SK-N-SH treated with all-trans-retinoic acid at 6 μM for 48 hours (cell line): ENCODE measurements around the gene AP2A2.

ENCODE experiments used
- ATAC-seq: fragments of 200-7000 bp; cut with Tn5 transposase; 3 replicates; pipeline ENCODE4 v1.9.1; 2020; ENCODE audit warnings: mild to moderate bottlenecking, moderate library complexity
- ARNTL ChIP-seq: fragments of 450-650 bp; formaldehyde crosslinking; IDR thresholded peaks from 2 replicates; pipeline ENCODE4 v1.5.0; 2020; ENCODE audit warnings: low read depth, mild to moderate bottlenecking, moderate library complexity, borderline replicate concordance
- BACH2 ChIP-seq: fragments of 250-450 bp; sonication (Bioruptor Pico); IDR thresholded peaks from 2 replicates; pipeline ENCODE4 v1.9.0; 2021; ENCODE audit warnings: mild to moderate bottlenecking, borderline replicate concordance
- CSDC2 ChIP-seq: fragments of 250-450 bp; sonication (Bioruptor Pico); IDR thresholded peaks from 2 replicates; pipeline ENCODE4 v1.5.0; 2020; ENCODE audit warnings: mild to moderate bottlenecking, moderate library complexity
- GLIS3 ChIP-seq: fragments of 250-450 bp; sonication (Bioruptor Pico); IDR thresholded peaks from 2 replicates; pipeline ENCODE4 v1.5.0; 2020; ENCODE audit warnings: mild to moderate bottlenecking, moderate library complexity
- ISL1 ChIP-seq: fragments of 250-450 bp; sonication (Bioruptor Pico); IDR thresholded peaks from 2 replicates; pipeline ENCODE4 v2.1.2; 2022; ENCODE audit warnings: mild to moderate bottlenecking, moderate library complexity
- OSR1 ChIP-seq: fragments of 250-450 bp; sonication (Bioruptor Pico); IDR thresholded peaks from 2 replicates; pipeline ENCODE4 v1.8.0; 2022; ENCODE audit warnings: moderate library complexity, mild to moderate bottlenecking, inconsistent platforms
- PPARA ChIP-seq: fragments of 250-450 bp; sonication (Bioruptor Pico); IDR thresholded peaks from 2 replicates; pipeline ENCODE4 v1.5.0; 2020; ENCODE audit warnings: mild to moderate bottlenecking, borderline replicate concordance
- RARB ChIP-seq: fragments of 250-450 bp; sonication (Bioruptor Pico); IDR thresholded peaks from 2 replicates; pipeline ENCODE4 v1.8.0; 2021; ENCODE audit warnings: mild to moderate bottlenecking, moderate library complexity
- SNAI2 ChIP-seq: fragments of 250-450 bp; sonication (Bioruptor Pico); IDR thresholded peaks from 2 replicates; pipeline ENCODE4 v1.5.0; 2020; ENCODE audit warnings: mild to moderate bottlenecking, moderate library complexity
- TOX ChIP-seq: fragments of 250-450 bp; sonication (Bioruptor Pico); IDR thresholded peaks from 2 replicates; pipeline ENCODE4 v1.8.0; 2021; ENCODE audit warnings: mild to moderate bottlenecking, moderate library complexity, borderline replicate concordance
- ZC3H10 ChIP-seq: fragments of 250-450 bp; sonication (Bioruptor Pico); IDR thresholded peaks from 2 replicates; pipeline ENCODE4 v1.5.1; 2021; ENCODE audit warnings: mild to moderate bottlenecking, moderate library complexity
- ZFP3 ChIP-seq: fragments of 250-450 bp; sonication (Bioruptor Pico); IDR thresholded peaks from 2 replicates; pipeline ENCODE4 v1.5.0; 2020; ENCODE audit warnings: mild to moderate bottlenecking, moderate library complexity
- ZFP30 ChIP-seq: fragments of 450-650 bp; formaldehyde crosslinking; IDR thresholded peaks from 2 replicates; pipeline ENCODE4 v1.5.0; 2022; ENCODE audit warnings: mild to moderate bottlenecking, moderate library complexity
- ZNF70 ChIP-seq: fragments of 450-650 bp; formaldehyde crosslinking; IDR thresholded peaks from 2 replicates; pipeline ENCODE4 v1.5.0; 2020; ENCODE audit warnings: mild to moderate bottlenecking, moderate library complexity
- ZNF8 ChIP-seq: fragments of 450-650 bp; formaldehyde crosslinking; IDR thresholded peaks from 2 replicates; pipeline ENCODE4 v1.5.0; 2020; ENCODE audit warnings: mild to moderate bottlenecking, moderate library complexity
- TF ChIP-seq, protein P1 (sequence below): fragments of 250-450 bp; sonication (Bioruptor Pico); IDR thresholded peaks from 2 replicates; pipeline ENCODE4 v1.8.0; 2020; ENCODE audit warnings: mild to moderate bottlenecking, moderate library complexity, borderline replicate concordance
- TF ChIP-seq, protein P2 (sequence below): fragments of 250-450 bp; sonication (Bioruptor Pico); IDR thresholded peaks from 2 replicates; pipeline ENCODE4 v1.8.0; 2021; ENCODE audit warnings: low read depth, mild to moderate bottlenecking, moderate library complexity, borderline replicate concordance
- TF ChIP-seq, protein P3 (sequence below): fragments of 250-450 bp; sonication (Bioruptor Pico); IDR thresholded peaks from 2 replicates; pipeline ENCODE4 v1.5.1; 2021; ENCODE audit warnings: mild to moderate bottlenecking, moderate library complexity
- TF ChIP-seq, protein P4 (sequence below): fragments of 250-450 bp; sonication (Bioruptor Pico); IDR thresholded peaks from 2 replicates; pipeline ENCODE4 v1.5.1; 2020; ENCODE audit warnings: low read depth, mild to moderate bottlenecking, moderate library complexity
- TF ChIP-seq, protein P5 (sequence below): fragments of 250-450 bp; sonication (Bioruptor Pico); IDR thresholded peaks from 2 replicates; pipeline ENCODE4 v1.5.0; 2020; ENCODE audit warnings: mild to moderate bottlenecking, moderate library complexity

The AP2A2 gene

DNA sequence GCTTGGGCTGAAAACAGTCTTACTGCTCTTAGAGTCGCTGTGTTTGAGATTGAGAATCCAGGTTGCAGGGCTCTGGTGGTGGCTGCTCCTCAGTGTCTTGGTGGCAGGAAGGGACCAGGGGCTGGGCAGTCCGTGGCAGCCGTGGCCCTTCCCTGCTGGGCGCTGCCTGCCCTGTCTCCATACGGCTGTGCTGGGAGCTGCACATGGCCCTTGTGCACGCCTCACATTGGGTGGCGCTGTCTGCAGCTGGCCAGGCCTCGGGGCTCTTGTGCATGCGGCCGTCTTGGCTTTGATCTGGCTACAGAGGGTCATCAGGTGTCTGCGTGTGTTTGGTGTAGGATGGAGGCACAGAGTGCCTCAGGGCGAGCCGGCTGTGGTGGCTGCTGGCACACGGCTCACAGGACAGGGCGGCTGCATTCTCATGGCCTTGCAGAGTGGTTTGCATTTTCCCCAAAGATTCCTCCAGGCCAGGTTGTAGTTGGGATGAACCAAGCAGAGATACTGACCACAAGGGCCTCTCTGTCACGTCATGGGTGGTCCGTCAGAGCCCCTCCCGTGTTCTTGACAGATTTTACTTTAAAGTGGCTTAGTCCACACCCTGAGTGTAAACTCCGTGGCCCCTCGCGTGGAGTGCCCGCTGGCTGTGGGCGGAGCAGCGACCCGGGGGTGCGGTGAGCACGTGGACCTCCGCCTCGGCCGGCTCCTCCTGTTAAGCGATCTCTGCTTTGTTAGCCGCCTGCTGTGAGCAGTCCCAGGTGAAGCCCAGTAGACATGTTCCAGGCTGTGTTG, 76.1 kb downstream of the AP2A2 start:
- TF ChIP-seq OSR1, result no peak
- no peak for TF ChIP-seq SNAI2 (CRISPR knock-in tag)
- TF ChIP-seq, protein P1, sequence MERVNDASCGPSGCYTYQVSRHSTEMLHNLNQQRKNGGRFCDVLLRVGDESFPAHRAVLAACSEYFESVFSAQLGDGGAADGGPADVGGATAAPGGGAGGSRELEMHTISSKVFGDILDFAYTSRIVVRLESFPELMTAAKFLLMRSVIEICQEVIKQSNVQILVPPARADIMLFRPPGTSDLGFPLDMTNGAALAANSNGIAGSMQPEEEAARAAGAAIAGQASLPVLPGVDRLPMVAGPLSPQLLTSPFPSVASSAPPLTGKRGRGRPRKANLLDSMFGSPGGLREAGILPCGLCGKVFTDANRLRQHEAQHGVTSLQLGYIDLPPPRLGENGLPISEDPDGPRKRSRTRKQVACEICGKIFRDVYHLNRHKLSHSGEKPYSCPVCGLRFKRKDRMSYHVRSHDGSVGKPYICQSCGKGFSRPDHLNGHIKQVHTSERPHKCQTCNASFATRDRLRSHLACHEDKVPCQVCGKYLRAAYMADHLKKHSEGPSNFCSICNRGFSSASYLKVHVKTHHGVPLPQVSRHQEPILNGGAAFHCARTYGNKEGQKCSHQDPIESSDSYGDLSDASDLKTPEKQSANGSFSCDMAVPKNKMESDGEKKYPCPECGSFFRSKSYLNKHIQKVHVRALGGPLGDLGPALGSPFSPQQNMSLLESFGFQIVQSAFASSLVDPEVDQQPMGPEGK (CRISPR knock-in tag), result no peak
- no peak for TF ChIP-seq PPARA (CRISPR knock-in tag)
- no peak for TF ChIP-seq ZNF8 (CRISPR knock-in tag)
- TF ChIP-seq, protein P2, sequence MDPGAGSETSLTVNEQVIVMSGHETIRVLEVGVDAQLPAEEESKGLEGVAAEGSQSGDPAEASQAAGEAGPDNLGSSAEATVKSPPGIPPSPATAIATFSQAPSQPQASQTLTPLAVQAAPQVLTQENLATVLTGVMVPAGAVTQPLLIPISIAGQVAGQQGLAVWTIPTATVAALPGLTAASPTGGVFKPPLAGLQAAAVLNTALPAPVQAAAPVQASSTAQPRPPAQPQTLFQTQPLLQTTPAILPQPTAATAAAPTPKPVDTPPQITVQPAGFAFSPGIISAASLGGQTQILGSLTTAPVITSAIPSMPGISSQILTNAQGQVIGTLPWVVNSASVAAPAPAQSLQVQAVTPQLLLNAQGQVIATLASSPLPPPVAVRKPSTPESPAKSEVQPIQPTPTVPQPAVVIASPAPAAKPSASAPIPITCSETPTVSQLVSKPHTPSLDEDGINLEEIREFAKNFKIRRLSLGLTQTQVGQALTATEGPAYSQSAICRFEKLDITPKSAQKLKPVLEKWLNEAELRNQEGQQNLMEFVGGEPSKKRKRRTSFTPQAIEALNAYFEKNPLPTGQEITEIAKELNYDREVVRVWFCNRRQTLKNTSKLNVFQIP (CRISPR knock-in tag), result no peak
- TF ChIP-seq RARB (CRISPR knock-in tag), result no peak
- TF ChIP-seq, protein P3, sequence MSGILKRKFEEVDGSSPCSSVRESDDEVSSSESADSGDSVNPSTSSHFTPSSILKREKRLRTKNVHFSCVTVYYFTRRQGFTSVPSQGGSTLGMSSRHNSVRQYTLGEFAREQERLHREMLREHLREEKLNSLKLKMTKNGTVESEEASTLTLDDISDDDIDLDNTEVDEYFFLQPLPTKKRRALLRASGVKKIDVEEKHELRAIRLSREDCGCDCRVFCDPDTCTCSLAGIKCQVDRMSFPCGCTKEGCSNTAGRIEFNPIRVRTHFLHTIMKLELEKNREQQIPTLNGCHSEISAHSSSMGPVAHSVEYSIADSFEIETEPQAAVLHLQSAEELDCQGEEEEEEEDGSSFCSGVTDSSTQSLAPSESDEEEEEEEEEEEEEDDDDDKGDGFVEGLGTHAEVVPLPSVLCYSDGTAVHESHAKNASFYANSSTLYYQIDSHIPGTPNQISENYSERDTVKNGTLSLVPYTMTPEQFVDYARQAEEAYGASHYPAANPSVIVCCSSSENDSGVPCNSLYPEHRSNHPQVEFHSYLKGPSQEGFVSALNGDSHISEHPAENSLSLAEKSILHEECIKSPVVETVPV (CRISPR knock-in tag), result no peak
- no peak for TF ChIP-seq ISL1
- TF ChIP-seq GLIS3 (CRISPR knock-in tag), result no peak
- no peak for TF ChIP-seq ZC3H10 (CRISPR knock-in tag)
- TF ChIP-seq TOX (CRISPR knock-in tag), result no peak
- no peak for TF ChIP-seq ZFP30
- no peak for TF ChIP-seq ZNF70 (CRISPR knock-in tag)
- TF ChIP-seq, protein P4, sequence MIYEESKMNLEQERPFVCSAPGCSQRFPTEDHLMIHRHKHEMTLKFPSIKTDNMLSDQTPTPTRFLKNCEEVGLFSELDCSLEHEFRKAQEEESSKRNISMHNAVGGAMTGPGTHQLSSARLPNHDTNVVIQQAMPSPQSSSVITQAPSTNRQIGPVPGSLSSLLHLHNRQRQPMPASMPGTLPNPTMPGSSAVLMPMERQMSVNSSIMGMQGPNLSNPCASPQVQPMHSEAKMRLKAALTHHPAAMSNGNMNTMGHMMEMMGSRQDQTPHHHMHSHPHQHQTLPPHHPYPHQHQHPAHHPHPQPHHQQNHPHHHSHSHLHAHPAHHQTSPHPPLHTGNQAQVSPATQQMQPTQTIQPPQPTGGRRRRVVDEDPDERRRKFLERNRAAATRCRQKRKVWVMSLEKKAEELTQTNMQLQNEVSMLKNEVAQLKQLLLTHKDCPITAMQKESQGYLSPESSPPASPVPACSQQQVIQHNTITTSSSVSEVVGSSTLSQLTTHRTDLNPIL (CRISPR knock-in tag), result no peak
- TF ChIP-seq BACH2 (CRISPR knock-in tag), result no peak
- no peak for ATAC-seq

DNA sequence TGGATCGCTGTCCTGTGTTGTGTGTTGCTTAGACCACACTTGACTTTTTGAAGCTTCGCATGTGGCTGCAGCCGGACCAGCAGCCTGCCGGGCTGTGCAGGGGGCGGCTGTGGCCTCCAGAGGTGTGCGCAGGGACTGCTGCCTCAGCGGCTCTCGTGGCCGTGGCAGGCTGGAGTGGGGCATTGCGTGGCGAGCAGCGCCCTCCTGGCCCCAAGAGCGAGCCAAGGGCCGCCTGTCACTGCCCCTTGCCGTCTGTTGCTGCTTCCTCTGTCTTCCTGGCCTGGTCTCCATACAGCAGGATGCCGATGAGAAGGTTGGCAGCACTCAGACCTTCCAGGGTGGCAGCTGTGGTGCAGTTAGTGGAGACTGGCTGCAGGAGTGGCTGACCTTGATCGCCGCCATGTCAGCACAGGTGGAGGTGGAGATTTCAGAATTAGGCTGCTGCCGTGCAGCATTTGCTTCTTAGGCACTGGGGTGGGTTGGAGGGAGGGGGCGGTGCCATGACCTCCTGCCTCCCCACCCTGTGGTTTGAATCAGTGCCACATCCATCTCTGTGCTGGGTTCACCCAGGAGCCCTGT, 76.8 kb downstream of the AP2A2 start:
- no peak for ATAC-seq
- no peak for TF ChIP-seq CSDC2 (CRISPR knock-in tag)
- TF ChIP-seq ZFP30, result no peak
- TF ChIP-seq SNAI2 (CRISPR knock-in tag), result no peak
- TF ChIP-seq ZNF8 (CRISPR knock-in tag), result no peak
- no peak for TF ChIP-seq ISL1
- TF ChIP-seq ARNTL (CRISPR knock-in tag), result no peak
- TF ChIP-seq, protein P5, sequence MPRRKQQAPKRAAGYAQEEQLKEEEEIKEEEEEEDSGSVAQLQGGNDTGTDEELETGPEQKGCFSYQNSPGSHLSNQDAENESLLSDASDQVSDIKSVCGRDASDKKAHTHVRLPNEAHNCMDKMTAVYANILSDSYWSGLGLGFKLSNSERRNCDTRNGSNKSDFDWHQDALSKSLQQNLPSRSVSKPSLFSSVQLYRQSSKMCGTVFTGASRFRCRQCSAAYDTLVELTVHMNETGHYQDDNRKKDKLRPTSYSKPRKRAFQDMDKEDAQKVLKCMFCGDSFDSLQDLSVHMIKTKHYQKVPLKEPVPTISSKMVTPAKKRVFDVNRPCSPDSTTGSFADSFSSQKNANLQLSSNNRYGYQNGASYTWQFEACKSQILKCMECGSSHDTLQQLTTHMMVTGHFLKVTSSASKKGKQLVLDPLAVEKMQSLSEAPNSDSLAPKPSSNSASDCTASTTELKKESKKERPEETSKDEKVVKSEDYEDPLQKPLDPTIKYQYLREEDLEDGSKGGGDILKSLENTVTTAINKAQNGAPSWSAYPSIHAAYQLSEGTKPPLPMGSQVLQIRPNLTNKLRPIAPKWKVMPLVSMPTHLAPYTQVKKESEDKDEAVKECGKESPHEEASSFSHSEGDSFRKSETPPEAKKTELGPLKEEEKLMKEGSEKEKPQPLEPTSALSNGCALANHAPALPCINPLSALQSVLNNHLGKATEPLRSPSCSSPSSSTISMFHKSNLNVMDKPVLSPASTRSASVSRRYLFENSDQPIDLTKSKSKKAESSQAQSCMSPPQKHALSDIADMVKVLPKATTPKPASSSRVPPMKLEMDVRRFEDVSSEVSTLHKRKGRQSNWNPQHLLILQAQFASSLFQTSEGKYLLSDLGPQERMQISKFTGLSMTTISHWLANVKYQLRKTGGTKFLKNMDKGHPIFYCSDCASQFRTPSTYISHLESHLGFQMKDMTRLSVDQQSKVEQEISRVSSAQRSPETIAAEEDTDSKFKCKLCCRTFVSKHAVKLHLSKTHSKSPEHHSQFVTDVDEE, result no peak
- no peak for TF ChIP-seq ZNF70 (CRISPR knock-in tag)
- TF ChIP-seq, protein P1 (CRISPR knock-in tag), result no peak
- TF ChIP-seq ZFP3, result no peak
- no peak for TF ChIP-seq PPARA (CRISPR knock-in tag)
- no peak for TF ChIP-seq BACH2 (CRISPR knock-in tag)
- no peak for TF ChIP-seq ZC3H10 (CRISPR knock-in tag)
